H9 (cell line): ENCODE results near the gene ACTN1. TPM values are rescaled to one million over a fixed set of nuclear protein-coding genes. Genes with fewer than 3 reads are reported as not detected.

Experiments
- DNase-seq: peaks from one replicate; pipeline ENCODE4 v3.0.0-alpha.2; 2017
- H2AFZ ChIP-seq: one replicate; pipeline ENCODE4 v1.6.1; 2013; ENCODE audit warnings: mild to moderate bottlenecking, low read length, control low read depth, moderate library complexity
- H2AK5ac ChIP-seq: 2 replicates; pipeline ENCODE4 v1.6.1; 2013; ENCODE audit warnings: low read length, control low read depth, mixed read lengths; ENCODE audit not compliant: insufficient read length
- H2BK120ac ChIP-seq: one replicate; pipeline ENCODE4 v1.6.1; 2013; ENCODE audit warnings: low read depth, mild to moderate bottlenecking, low read length, control low read depth, inconsistent platforms; ENCODE audit not compliant: poor library complexity, severe bottlenecking
- H2BK12ac ChIP-seq: 2 replicates; pipeline ENCODE4 v1.6.1; 2013; ENCODE audit warnings: low read length, control low read depth, mixed read lengths, low read depth; ENCODE audit not compliant: insufficient read length
- H2BK15ac ChIP-seq: 2 replicates; pipeline ENCODE4 v1.6.1; 2013; ENCODE audit warnings: low read depth, low read length, control low read depth
- H2BK20ac ChIP-seq: one replicate; pipeline ENCODE4 v1.6.1; 2013; ENCODE audit warnings: low read depth, mild to moderate bottlenecking, low read length, control low read depth, inconsistent platforms; ENCODE audit not compliant: poor library complexity, severe bottlenecking
- H2BK5ac ChIP-seq: 2 replicates; pipeline ENCODE4 v1.6.1; 2013; ENCODE audit warnings: low read length, control low read depth, mixed read lengths; ENCODE audit not compliant: insufficient read length
- H3K14ac ChIP-seq: 2 replicates; pipeline ENCODE4 v1.6.1; 2013; ENCODE audit warnings: low read length, control low read depth; ENCODE audit not compliant: insufficient read depth
- H3K18ac ChIP-seq: 2 replicates; pipeline ENCODE4 v1.6.1; 2013; ENCODE audit warnings: low read depth, mild to moderate bottlenecking, mixed read lengths, low read length, control low read depth; ENCODE audit not compliant: insufficient read length
- H3K23ac ChIP-seq: 2 replicates; pipeline ENCODE4 v1.6.1; 2013; ENCODE audit warnings: low read length, control low read depth, mixed read lengths, low read depth; ENCODE audit not compliant: insufficient read length
- H3K23me2 ChIP-seq: 2 replicates; pipeline ENCODE4 v1.6.1; 2013; ENCODE audit warnings: low read depth, mild to moderate bottlenecking, mixed read lengths, low read length, control low read depth; ENCODE audit not compliant: insufficient read length, poor library complexity, severe bottlenecking
- H3K27ac ChIP-seq: 2 replicates; pipeline ENCODE4 v1.5.1; 2013; ENCODE audit warnings: low read length, control low read depth, mixed read lengths, low read depth; ENCODE audit not compliant: insufficient read length
- H3K27me3 ChIP-seq: 2 replicates; pipeline ENCODE4 v1.6.1; 2013; ENCODE audit warnings: low read length, control low read depth, inconsistent platforms; ENCODE audit not compliant: insufficient read depth
- H3K4ac ChIP-seq: 2 replicates; pipeline ENCODE4 v1.6.1; 2013; ENCODE audit warnings: low read depth, mild to moderate bottlenecking, control low read depth, inconsistent platforms, low read length, moderate library complexity
- H3K4me1 ChIP-seq: 2 replicates; pipeline ENCODE4 v1.6.1; 2013; ENCODE audit warnings: low read length, control low read depth, inconsistent platforms; ENCODE audit not compliant: insufficient read depth
- H3K4me2 ChIP-seq: 2 replicates; pipeline ENCODE4 v1.6.1; 2013; ENCODE audit warnings: low read length, control low read depth, mixed read lengths; ENCODE audit not compliant: insufficient read length, insufficient read depth
- H3K56ac ChIP-seq: 2 replicates; pipeline ENCODE4 v1.6.1; 2013; ENCODE audit warnings: low read depth, mild to moderate bottlenecking, mixed read lengths, low read length, control low read depth; ENCODE audit not compliant: insufficient read length
- H3K79me1 ChIP-seq: 2 replicates; pipeline ENCODE4 v1.6.1; 2013; ENCODE audit warnings: low read depth, mild to moderate bottlenecking, moderate library complexity, low read length, control low read depth, inconsistent platforms; ENCODE audit not compliant: insufficient read depth, poor library complexity, severe bottlenecking
- H3K79me2 ChIP-seq: 2 replicates; pipeline ENCODE4 v1.6.1; 2013; ENCODE audit warnings: low read length, control low read depth, inconsistent platforms; ENCODE audit not compliant: insufficient read depth
- H3K9ac ChIP-seq: 2 replicates; pipeline ENCODE4 v1.6.1; 2013; ENCODE audit warnings: low read length, control low read depth, mixed read lengths; ENCODE audit not compliant: insufficient read length; ENCODE audit errors: extremely low read depth
- H3K9me3 ChIP-seq: one replicate; pipeline ENCODE4 v1.6.1; 2013; ENCODE audit warnings: low read depth, low read length, inconsistent platforms; ENCODE audit not compliant: control insufficient read depth
- H3T11ph ChIP-seq: one replicate; pipeline ENCODE4 v1.6.1; 2013; ENCODE audit warnings: mild to moderate bottlenecking, low read length, control low read depth, inconsistent platforms
- H4K20me1 ChIP-seq: one replicate; pipeline ENCODE4 v1.6.1; 2013; ENCODE audit not compliant: control insufficient read depth, insufficient read length, insufficient read depth
- H4K5ac ChIP-seq: 2 replicates; pipeline ENCODE4 v1.6.1; 2013; ENCODE audit warnings: low read depth, mild to moderate bottlenecking, mixed read lengths, low read length, control low read depth; ENCODE audit not compliant: insufficient read length
- H4K8ac ChIP-seq: replicated peaks from 2 replicates; pipeline ENCODE4 v1.6.1; 2013; ENCODE audit warnings: low read length, control low read depth, mixed read lengths, low read depth; ENCODE audit not compliant: insufficient read length
- H4K91ac ChIP-seq: 2 replicates; pipeline ENCODE4 v1.6.1; 2013; ENCODE audit warnings: low read depth, mild to moderate bottlenecking, moderate library complexity, mixed read lengths, low read length, control low read depth; ENCODE audit not compliant: insufficient read length
- H3K27ac Mint-ChIP-seq, 3 experiments: 2 replicates in 2 of 3; 3 replicates in 1 of 3; pipeline ENCODE4 v1.8.0; 2020 to 2021; ENCODE audit warnings: mixed read lengths in 3 of 3, mild to moderate bottlenecking in 1 of 3, moderate library complexity in 1 of 3
- H3K27me3 Mint-ChIP-seq: 2 replicates; pipeline ENCODE4 v1.8.0; 2021; ENCODE audit warnings: low read depth, mild to moderate bottlenecking, moderate library complexity, mixed read lengths
- H3K36me3 Mint-ChIP-seq, 3 experiments: 2 replicates in 2 of 3; 3 replicates in 1 of 3; pipeline ENCODE4 v1.8.0; 2020 to 2021; ENCODE audit warnings: low read depth in 3 of 3, mixed read lengths in 3 of 3; ENCODE audit not compliant: insufficient read depth in 1 of 3
- H3K4me1 Mint-ChIP-seq, 2 experiments: 2 replicates each; pipeline ENCODE4 v1.8.0; 2020; ENCODE audit warnings: mixed read lengths in 2 of 2
- H3K4me3 Mint-ChIP-seq, 2 experiments: 2 replicates in 1 of 2; 3 replicates in 1 of 2; pipeline ENCODE4 v1.8.0; 2020 to 2021; ENCODE audit warnings: mild to moderate bottlenecking in 2 of 2, mixed read lengths in 2 of 2, moderate library complexity in 1 of 2
- H3K9me3 Mint-ChIP-seq, 2 experiments: 2 replicates in 1 of 2; 3 replicates in 1 of 2; pipeline ENCODE4 v1.8.0; 2020; ENCODE audit warnings: mild to moderate bottlenecking in 2 of 2, mixed read lengths in 2 of 2, moderate library complexity in 1 of 2
- WGBS: extraction: QIAGEN DNeasy Blood & Tissue Kit; methylation state at CpG from one replicate; pipeline ENCODE4 v1.1.7; 2013; ENCODE audit warnings: missing lambda C conversion rate, low lambda C conversion rate, mixed read lengths; ENCODE audit not compliant: insufficient read length; ENCODE audit errors: extremely low coverage; 5-methylcytosine and 5-hydroxymethylcytosine counted together
- total RNA-seq: library from RNA; stranded (reverse); gene quantifications from 2 replicates; pipeline ENCODE4 v1.2.1, GENCODE V29; 2021
- TF ChIP-seq, protein P1 (sequence below): fragments of 200-600 bp; sonication (generic); conservative IDR thresholded peaks from 3 replicates; pipeline ENCODE4 v1.8.0; 2021; ENCODE audit warnings: antibody characterized with exemption, mild to moderate bottlenecking

Gene ACTN1
- total RNA-seq, 1 experiment from 2014 or later = 219 TPM

DNA sequence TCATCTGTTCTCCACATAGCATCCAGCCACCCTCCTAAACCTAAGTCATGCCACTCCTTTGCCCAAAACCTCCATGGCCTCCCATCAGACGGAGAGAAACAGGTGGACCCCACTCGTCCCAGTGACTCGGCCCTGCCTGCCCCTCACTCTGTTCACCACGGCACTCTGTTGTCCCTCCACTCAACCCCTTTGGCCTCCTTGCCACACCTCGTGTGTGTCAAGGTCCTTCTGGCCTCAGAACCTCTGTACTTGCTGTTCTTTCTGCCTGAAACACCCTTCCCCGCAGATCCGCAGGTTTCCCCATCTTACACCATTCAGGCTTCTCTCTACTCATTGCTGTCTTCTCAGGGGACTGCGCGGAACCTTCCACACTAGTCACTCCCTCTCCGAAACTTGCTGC lies 24.5 kb upstream of the ACTN1 start:
- H3K14ac ChIP-seq = no peak overlapping the region

More for the DNA sequence above, 24.5 kb upstream of the ACTN1 start:
- Histone ChIP-seq H2BK12ac (no peak overlapping the region), H3K18ac (no peak overlapping the region), H2AK5ac (no peak overlapping the region), H3K56ac (no peak overlapping the region), H2BK5ac (no peak overlapping the region), H4K20me1 (no peaks in the 10 kb centered on the region), H4K5ac (no peak overlapping the region), H3T11ph (no peak overlapping the region), H3K27me3 (no peaks in the 10 kb centered on the region), H3K79me1 (no peaks in the 10 kb centered on the region), H3K79me2 (no peaks in the 10 kb centered on the region), H3K9me3 (no peaks in the 10 kb centered on the region), H2BK20ac (no peak overlapping the region), H2BK15ac (no peak overlapping the region), H2BK120ac (no peak overlapping the region), H4K8ac (no peak overlapping the region), H4K91ac (no peak overlapping the region), H3K9ac (no peak overlapping the region), H3K4me2 (no peak overlapping the region), H3K23me2 (no peaks in the 10 kb centered on the region), H3K4me1 (peaks cover 1% of the 10 kb centered on the region; the same call in 1 of the 2 replicates), H3K4ac (no peak overlapping the region), H2AFZ (no peak overlapping the region), H3K27ac (no peak overlapping the region), H3K23ac (no peak overlapping the region)
- Mint-ChIP-seq H3K27ac (no peak overlapping the region; a peak in 1 of 7 replicates), H3K4me3 (no peak overlapping the region), H3K36me3 (no peaks in the 10 kb centered on the region; a peak in 1 of 7 replicates), H3K4me1 (peaks cover 19 to 21% of the 10 kb centered on the region in 2 experiments), H3K27me3 (peaks cover 2% of the 10 kb centered on the region; the same call in 1 of the 2 replicates), H3K9me3 (no peaks in the 10 kb centered on the region)
- DNase-seq = no peak
- no CpG with 5 or more reads among the region's 10 CpGs for WGBS
- TF ChIP-seq, protein P1, sequence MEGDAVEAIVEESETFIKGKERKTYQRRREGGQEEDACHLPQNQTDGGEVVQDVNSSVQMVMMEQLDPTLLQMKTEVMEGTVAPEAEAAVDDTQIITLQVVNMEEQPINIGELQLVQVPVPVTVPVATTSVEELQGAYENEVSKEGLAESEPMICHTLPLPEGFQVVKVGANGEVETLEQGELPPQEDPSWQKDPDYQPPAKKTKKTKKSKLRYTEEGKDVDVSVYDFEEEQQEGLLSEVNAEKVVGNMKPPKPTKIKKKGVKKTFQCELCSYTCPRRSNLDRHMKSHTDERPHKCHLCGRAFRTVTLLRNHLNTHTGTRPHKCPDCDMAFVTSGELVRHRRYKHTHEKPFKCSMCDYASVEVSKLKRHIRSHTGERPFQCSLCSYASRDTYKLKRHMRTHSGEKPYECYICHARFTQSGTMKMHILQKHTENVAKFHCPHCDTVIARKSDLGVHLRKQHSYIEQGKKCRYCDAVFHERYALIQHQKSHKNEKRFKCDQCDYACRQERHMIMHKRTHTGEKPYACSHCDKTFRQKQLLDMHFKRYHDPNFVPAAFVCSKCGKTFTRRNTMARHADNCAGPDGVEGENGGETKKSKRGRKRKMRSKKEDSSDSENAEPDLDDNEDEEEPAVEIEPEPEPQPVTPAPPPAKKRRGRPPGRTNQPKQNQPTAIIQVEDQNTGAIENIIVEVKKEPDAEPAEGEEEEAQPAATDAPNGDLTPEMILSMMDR = no peak
